Suprapubic skin (tissue), 4 donors: Measurements from ENCODE around the gene SLC6A19. TPM values are rescaled to one million over a fixed set of nuclear protein-coding genes. Genes with fewer than 3 reads are reported as not detected.

Experiments used
- DNase-seq, 2 donors: peaks; one replicate each; pipeline ENCODE4 v3.0.0-alpha.2; 2019; ENCODE audit warnings: low spot score in 2 of 2
- H3K27ac ChIP-seq: fragments of 200-600 bp; sonication (generic); one replicate; pipeline ENCODE4 v1.5.1; 2019
- H3K27me3 ChIP-seq: fragments of 200-600 bp; sonication (generic); one replicate; pipeline ENCODE4 v1.5.1; 2019
- H3K36me3 ChIP-seq: fragments of 200-600 bp; sonication (generic); one replicate; pipeline ENCODE4 v1.5.1; 2019
- H3K4me1 ChIP-seq: fragments of 200-600 bp; sonication (generic); one replicate; pipeline ENCODE4 v1.5.1; 2019
- H3K4me3 ChIP-seq: fragments of 200-600 bp; sonication (generic); one replicate; pipeline ENCODE4 v1.5.1; 2019; ENCODE audit warnings: mild to moderate bottlenecking
- H3K9me3 ChIP-seq: fragments of 200-600 bp; sonication (generic); one replicate; pipeline ENCODE4 v1.5.1; 2019
- CTCF ChIP-seq, 2 donors: fragments of 200-600 bp in 1 of 2; fragments of 450-650 bp in 1 of 2; sonication (generic) in 1 of 2; IDR thresholded peaks; one replicate each; pipeline ENCODE4 v1.5.1; 2016 to 2019; ENCODE audit warnings: antibody characterized with exemption in 2 of 2, mild to moderate bottlenecking in 1 of 2, moderate library complexity in 1 of 2
- EP300 ChIP-seq: sonication (generic); formaldehyde crosslinking; IDR thresholded peaks from one replicate; pipeline ENCODE4 v1.6.1; 2017; ENCODE audit warnings: antibody characterized with exemption
- POLR2A ChIP-seq, 2 donors: fragments of 450-650 bp; IDR thresholded peaks; one replicate each; pipeline ENCODE4 v1.6.1; 2017; ENCODE audit warnings: antibody characterized with exemption in 2 of 2, mild to moderate bottlenecking in 2 of 2, moderate library complexity in 2 of 2
- POLR2AphosphoS5 ChIP-seq, 3 donors: sonication (generic); formaldehyde crosslinking; IDR thresholded peaks; one replicate each; pipeline ENCODE4 v1.6.1; 2017; ENCODE audit warnings: antibody characterized with exemption in 3 of 3
- WGBS: methylation state at CpG from one replicate; pipeline ENCODE4 v1.1.5; 2018; 5-methylcytosine and 5-hydroxymethylcytosine counted together
- total RNA-seq, 4 donors: library from RNA; depleted of rRNA; stranded (reverse); fragments of >200 nt; gene quantifications; one replicate each; pipeline ENCODE4 v1.1.0, GENCODE V29; 2016

SLC6A19 gene
- total RNA-seq, 4 donors from 2014 or later: 0.23 TPM; not detected in 3

DNA sequence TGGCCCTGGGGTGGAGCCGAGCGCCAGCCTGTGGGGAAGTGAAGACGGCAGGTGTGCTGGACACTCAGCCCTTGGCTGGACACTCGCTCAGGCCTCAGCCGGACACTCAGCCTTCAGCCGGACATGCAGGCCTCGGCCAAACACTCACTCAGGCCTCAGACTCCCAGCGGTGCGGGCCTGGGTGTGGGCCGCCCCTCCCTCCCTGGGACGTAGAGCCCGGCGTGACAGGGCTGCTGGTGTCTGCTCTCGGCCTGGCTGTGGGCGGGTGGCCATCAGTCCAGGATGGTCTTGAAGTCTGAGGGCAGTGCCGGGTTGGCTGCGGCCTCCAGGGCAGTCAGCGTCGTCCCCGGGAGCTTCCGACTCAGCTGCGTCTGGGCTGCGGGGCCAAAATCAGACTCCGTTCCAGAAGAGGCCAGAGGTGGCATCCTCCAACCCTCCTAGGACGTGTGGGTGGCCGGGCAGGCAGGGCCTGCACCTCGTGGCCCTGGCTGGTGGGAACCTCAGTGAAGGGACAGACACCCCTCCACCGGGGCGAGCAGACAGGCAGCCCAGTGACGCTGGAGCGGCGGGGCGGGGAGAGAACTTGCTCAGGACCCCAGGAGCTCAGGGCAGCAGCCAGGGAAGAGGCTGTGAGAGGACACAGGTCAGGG is 52.2 kb downstream of the SLC6A19 start:
- DNase-seq: no peak
- WGBS: 92% methylated on average over 5 of the region's 33 CpGs
- H3K36me3 ChIP-seq: no peaks in the 10 kb centered on the region

GRCh38 chr5:1254196-1254595 is 52.8 kb downstream of the SLC6A19 start:
- TF ChIP-seq CTCF (IDR thresholded peaks at IDR 0.05): no peak
- TF ChIP-seq POLR2AphosphoS5 (IDR thresholded peaks at IDR 0.05): no peak
- TF ChIP-seq POLR2A (IDR thresholded peaks at IDR 0.05): no peak
- no peak for TF ChIP-seq EP300
- Histone ChIP-seq H3K4me1 (no peaks in the 10 kb centered on the region), H3K27me3 (peaks cover 23% of the 10 kb centered on the region), H3K4me3 (no peak overlapping the region), H3K27ac (no peak overlapping the region), H3K9me3 (no peaks in the 10 kb centered on the region), H3K36me3 (no peaks in the 10 kb centered on the region)
- 85% methylated on average over 12 of the region's 19 CpGs for WGBS
- DNase-seq: no peak

More for the DNA sequence above, 52.2 kb downstream of the SLC6A19 start:
- H3K27ac ChIP-seq: no peak overlapping the region
- H3K4me3 ChIP-seq: no peak overlapping the region
- TF ChIP-seq POLR2AphosphoS5 (IDR thresholded peaks at IDR 0.05) (no peak), CTCF (IDR thresholded peaks at IDR 0.05) (no peak), EP300 (no peak), POLR2A (IDR thresholded peaks at IDR 0.05) (no peak)
- H3K27me3 ChIP-seq: peaks cover 24% of the 10 kb centered on the region
- no peaks in the 10 kb centered on the region for H3K4me1 ChIP-seq
- H3K9me3 ChIP-seq: no peaks in the 10 kb centered on the region

GRCh38 chr5:1255081-1255561 is 53.7 kb downstream of the SLC6A19 start:
- no peak for DNase-seq
- Histone ChIP-seq H3K4me1 (no peaks in the 10 kb centered on the region), H3K27ac (no peak overlapping the region), H3K36me3 (no peaks in the 10 kb centered on the region), H3K27me3 (peaks cover 16% of the 10 kb centered on the region), H3K4me3 (no peak overlapping the region), H3K9me3 (no peaks in the 10 kb centered on the region)
- 64% methylated on average over 15 of the region's 16 CpGs for WGBS
- no peak for TF ChIP-seq POLR2AphosphoS5 (IDR thresholded peaks at IDR 0.05)

- Histone ChIP-seq H3K27ac (no peak overlapping the region), H3K36me3 (no peaks in the 10 kb centered on the region), H3K4me1 (no peaks in the 10 kb centered on the region), H3K4me3 (no peak overlapping the region), H3K9me3 (no peaks in the 10 kb centered on the region), H3K27me3 (peaks cover 10% of the 10 kb centered on the region)
- 81% methylated on average over 21 of the region's 23 CpGs for WGBS
- no peak for DNase-seq
- TF ChIP-seq CTCF (IDR thresholded peaks at IDR 0.05) (no peak), POLR2AphosphoS5 (IDR thresholded peaks at IDR 0.05) (no peak), POLR2A (IDR thresholded peaks at IDR 0.05) (no peak), EP300 (no peak)
Observed at GRCh38 chr5:1256776-1257175, 55.4 kb downstream of the SLC6A19 start.

DNA sequence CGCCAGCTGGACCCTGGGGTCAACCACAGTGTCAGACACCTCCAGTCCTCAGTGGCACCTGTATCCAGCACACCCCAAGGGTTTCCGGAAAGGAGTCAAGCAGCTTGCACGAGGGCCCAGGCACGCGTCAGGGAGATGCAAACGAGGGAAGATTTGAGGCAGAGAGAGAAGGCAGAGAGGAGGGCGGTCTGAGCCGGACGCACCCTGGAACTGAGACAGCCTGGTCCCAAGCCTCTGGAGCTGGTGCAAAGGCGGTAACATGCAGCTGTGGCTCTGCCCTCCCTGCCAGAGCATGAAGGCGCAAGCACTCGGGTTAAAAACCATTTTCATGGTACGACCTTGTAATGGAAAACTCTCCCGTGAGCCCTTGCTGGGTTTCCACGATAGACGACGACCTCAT is 56.0 kb downstream of the SLC6A19 start:
- Histone ChIP-seq H3K4me3 (no peak overlapping the region), H3K27ac (no peak overlapping the region), H3K27me3 (peaks cover 10% of the 10 kb centered on the region), H3K4me1 (no peaks in the 10 kb centered on the region), H3K9me3 (peaks cover 5% of the 10 kb centered on the region), H3K36me3 (no peaks in the 10 kb centered on the region)
- no peak for DNase-seq
- TF ChIP-seq POLR2A (IDR thresholded peaks at IDR 0.05): no peak
- TF ChIP-seq CTCF (IDR thresholded peaks at IDR 0.05): no peak
- TF ChIP-seq POLR2AphosphoS5 (IDR thresholded peaks at IDR 0.05): no peak
- no peak for TF ChIP-seq EP300
- WGBS: 84% methylated on average over 17 of the region's 17 CpGs
